Iris pigment epithelial cell (primary cell): Measurements from ENCODE around the gene EBP.
"Not testable (repeated sequence)": the region's sequence is repeated elsewhere in the genome, so short reads cannot be mapped to it uniquely, and the experiment has no call there.

Experiments
- DNase-seq: peaks from one replicate; pipeline ENCODE4 v3.0.0-alpha.2; 2011; ENCODE audit warnings: low read depth

EBP gene

GRCh38 chrX:48493890-48494364 lies 27.7 kb upstream of the EBP start:
- peak; percentile 47 for DNase-seq

GRCh38 chrX:48496660-48497059 lies 24.9 kb upstream of the EBP start:
- DNase-seq, result no peak

GRCh38 chrX:48497871-48498270 lies 23.7 kb upstream of the EBP start:
- DNase-seq, result no peak

- peak; percentile 59 for DNase-seq
These were observed 23.2 kb upstream of the EBP start for GRCh38 chrX:48498374-48498809.

- DNase-seq, result no peak
These were observed 17.3 kb upstream of the EBP start for GRCh38 chrX:48504261-48504660.

GRCh38 chrX:48505481-48505880 lies 16.1 kb upstream of the EBP start:
- DNase-seq, result no peak

GRCh38 chrX:48507246-48507645 lies 14.4 kb upstream of the EBP start:
- no peak for DNase-seq

- DNase-seq, result peak; percentile 56
These were observed 13.0 kb upstream of the EBP start, which contains the start of gene PORCN for GRCh38 chrX:48508400-48509244. PORCN (plus strand) TSS chrX:48508992; CDS start chrX:48509821, 829 bp downstream.

GRCh38 chrX:48509245-48509590 lies 12.4 kb upstream of the EBP start:
- no peak for DNase-seq

- DNase-seq, result no peak
These were observed 12.0 kb upstream of the EBP start for GRCh38 chrX:48509619-48510018.

GRCh38 chrX:48511560-48511959 lies 10.0 kb upstream of the EBP start:
- DNase-seq, result no peak

GRCh38 chrX:48512371-48512935 lies 9.2 kb upstream of the EBP start:
- no peak for DNase-seq

GRCh38 chrX:48513670-48514069 lies 7.9 kb upstream of the EBP start:
- no peak for DNase-seq

GRCh38 chrX:48514126-48514806 lies 7.3 kb upstream of the EBP start:
- no peak for DNase-seq

- DNase-seq, result no peak
These were observed 6.6 kb upstream of the EBP start for GRCh38 chrX:48514868-48515460.

GRCh38 chrX:48515842-48516241 lies 5.8 kb upstream of the EBP start:
- DNase-seq, result no peak

- DNase-seq, result no peak
These were observed 5.3 kb upstream of the EBP start for GRCh38 chrX:48516285-48516684.

GRCh38 chrX:48516987-48517386 lies 4.6 kb upstream of the EBP start:
- no peak for DNase-seq

GRCh38 chrX:48519481-48519880 lies 2.1 kb upstream of the EBP start:
- DNase-seq, result not testable (repeated sequence)

GRCh38 chrX:48520455-48520854 lies 1.2 kb upstream of the EBP start:
- DNase-seq, result no peak

- DNase-seq, result no peak
These were observed 644 bp upstream of the EBP start for GRCh38 chrX:48520976-48521352.

- DNase-seq, result no peak
These were observed 683 bp downstream of the EBP start for GRCh38 chrX:48522291-48522690.

GRCh38 chrX:48523682-48524081 lies 2.1 kb downstream of the EBP start:
- no peak for DNase-seq
